GM21367 (cell line): ENCODE results near the gene FTH1.
"Not testable (repeated sequence)": the region's sequence is repeated elsewhere in the genome, so short reads cannot be mapped to it uniquely, and the experiment has no call there.

ENCODE experiments used
- ATAC-seq: cut with Tn5 transposase; IDR thresholded peaks from one replicate; pipeline ENCODE4 v1.9.1; 2021; ENCODE audit not compliant: unreplicated experiment

FTH1 gene

GRCh38 chr11:61978703-61979661 lies 11.5 kb upstream of the FTH1 start:
- no peak for ATAC-seq

GRCh38 chr11:61976813-61977475 lies 9.5 kb upstream of the FTH1 start:
- ATAC-seq, result no peak

GRCh38 chr11:61976420-61976800 lies 9.0 kb upstream of the FTH1 start:
- no peak for ATAC-seq

DNA sequence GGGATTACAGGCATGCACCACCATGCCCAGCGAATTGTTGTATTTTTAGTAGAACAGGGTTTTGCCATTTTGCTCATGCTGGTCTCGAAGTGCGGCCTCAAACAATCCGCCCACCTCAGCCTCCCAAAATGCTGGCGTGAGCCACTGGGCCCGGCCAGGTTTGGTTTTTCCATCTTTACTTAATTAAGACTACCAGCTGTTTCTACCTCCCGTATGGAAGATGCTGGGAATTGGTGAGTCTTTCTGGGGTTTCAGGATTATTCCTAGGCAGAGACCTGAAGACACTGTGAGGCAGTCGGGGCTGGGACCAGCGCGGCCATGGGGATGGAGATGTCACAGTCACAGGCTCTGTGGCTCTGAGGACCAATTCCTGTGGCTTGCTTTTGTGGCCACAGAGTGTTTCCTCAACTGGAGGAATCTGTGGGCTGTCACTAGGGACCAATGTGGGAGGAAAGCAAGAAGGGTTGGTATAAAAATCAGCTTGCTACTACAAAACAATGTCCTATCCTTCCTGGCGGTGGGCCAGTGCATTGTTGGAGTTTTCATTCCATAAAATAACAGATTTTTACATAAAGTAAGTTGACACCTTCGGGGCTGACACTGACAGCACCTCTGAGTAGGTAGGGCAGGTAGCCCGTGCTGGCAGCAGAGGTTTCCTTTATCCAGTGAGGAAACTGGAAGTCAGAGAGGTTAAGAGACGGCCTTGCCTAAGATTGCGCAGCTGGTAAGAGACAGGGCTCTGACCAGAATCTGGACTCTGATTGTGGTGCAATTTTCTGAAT lies 8.4 kb upstream of the FTH1 start:
- ATAC-seq, result no peak

GRCh38 chr11:61974766-61975631 lies 7.6 kb upstream of the FTH1 start:
- ATAC-seq, result no peak

- ATAC-seq, result no peak
These were observed 6.2 kb upstream of the FTH1 start for GRCh38 chr11:61973476-61974162.

DNA sequence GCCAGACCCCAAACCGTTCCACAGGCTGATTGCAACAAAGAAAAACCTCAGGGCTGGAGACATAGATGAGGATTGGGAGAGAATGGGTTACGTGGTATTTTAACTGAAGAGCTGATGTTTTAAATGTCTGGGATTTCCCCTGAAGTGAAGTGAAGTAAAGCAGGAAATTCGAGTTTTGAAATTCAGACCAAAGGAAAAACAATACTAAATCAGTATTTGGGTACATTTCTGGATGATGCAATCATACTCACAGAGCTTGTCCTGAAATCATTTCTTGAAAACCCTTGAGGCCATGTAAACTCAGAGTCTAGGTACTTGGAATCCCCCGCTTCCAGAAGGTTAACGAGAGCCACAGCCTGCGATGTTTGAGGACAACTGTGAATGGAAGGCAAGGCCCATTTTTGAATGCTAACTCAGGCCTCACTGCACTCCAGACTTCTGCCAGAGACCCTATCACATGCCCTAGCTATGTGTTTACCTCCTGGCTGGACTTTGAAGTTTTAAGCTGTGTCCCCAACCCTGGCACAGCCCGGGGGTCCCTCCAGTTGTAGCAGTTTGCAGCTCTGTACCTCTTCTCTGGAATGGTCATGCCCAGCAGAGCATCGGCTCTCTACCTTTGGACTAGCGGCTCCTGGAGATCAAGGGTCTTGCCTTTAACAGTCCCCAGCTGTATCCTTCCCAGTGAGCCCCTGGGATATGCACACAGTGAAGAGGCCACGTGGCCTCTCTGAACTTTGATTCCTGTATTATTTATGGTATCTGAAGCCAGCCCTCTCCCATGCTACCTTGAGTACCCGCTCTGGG lies 5.4 kb upstream of the FTH1 start:
- ATAC-seq, result no peak

GRCh38 chr11:61972112-61972671 lies 4.8 kb upstream of the FTH1 start:
- ATAC-seq, result no peak

- no peak for ATAC-seq
These were observed 4.0 kb upstream of the FTH1 start for GRCh38 chr11:61971248-61972111.

DNA sequence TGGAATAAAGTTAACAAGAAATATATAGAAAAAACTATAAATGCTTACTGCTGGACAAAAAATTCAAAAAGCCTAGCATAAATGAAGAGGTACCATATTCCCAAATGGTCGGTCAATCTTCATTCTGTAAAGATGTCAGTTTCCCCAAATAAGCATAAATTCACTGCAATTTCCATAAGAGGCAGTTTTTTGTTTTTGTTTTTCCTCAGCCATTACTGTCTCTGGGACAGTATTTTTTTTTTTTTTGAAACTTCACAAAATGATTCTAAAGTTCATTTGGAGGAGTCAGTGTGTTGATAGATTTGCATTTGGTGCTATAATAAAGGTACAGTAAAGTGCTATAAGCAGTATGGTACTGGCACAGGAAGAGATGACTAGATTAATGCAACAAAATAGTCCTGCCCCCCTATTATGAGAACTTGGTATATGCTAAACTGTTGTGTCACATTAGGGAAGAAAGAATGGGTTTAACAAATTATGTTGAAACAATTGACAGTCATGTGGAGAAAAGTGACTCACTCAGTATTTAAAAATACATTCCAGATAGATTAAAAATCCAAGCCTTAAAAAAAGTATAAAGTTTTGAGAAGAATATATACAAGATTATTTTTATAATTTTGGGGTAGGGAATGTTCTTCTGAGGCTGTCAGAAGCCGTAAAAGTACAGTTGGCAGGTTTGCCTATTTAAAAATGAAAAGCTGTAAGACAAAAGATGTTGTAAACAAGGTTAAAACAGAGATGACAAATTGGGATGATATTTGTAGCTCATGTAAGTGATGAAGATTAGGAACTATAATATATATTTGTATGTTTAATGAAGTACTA lies 2.6 kb upstream of the FTH1 start:
- ATAC-seq, result no peak

GRCh38 chr11:61969391-61969758 lies 1.9 kb upstream of the FTH1 start:
- no peak for ATAC-seq

DNA sequence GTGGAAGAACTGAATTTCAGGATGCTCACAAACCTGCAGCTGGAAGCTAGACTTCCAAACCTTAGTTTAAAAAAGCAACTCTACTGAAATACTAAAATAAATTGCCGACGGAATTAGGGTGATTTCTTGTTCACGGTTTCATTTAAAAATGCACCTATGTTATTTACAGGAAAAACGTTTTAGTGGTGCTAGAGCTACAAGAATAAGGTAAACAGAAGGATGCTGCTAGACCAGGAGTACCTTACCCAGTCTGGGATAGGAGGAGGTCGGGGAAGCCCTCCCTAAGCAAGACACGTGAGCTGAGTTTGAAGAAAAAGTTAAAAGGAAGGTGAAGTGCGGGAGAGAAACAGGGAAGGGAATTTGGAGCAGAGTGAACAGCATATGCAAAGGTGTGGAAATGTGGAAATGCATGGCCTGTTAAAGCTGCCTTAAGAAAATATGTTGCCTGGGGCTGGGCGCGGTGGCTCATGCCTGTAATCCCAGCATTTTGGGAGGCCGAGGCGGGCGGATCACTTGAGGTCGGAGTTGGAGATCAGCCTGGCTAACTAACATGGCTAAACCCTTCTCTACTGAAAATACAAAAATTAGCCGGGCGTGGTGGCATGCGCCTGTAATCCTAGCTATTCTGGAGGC lies 1.4 kb upstream of the FTH1 start:
- no peak for ATAC-seq

- ATAC-seq, result no peak
These were observed 707 bp upstream of the FTH1 start for GRCh38 chr11:61967924-61968757.

DNA sequence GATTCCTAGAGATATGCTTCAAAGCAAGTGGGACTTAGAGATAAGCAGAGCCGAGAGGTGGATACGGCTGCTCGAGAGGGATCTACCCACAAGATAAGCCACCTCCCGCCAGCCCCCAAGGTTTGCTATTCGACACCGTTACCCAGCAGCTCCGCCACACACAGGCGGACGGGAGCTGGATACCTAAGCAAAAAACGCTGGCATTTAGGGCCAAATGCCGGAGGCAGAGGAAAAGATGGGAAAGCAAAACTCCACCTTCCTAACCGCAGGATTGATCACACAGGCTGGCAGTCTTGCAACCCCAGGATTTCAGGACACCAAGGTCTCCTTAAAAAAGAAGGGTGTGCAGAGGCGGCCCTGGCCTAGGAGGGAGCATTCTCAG lies 709 bp downstream of the FTH1 start:
- ATAC-seq, result no peak

DNA sequence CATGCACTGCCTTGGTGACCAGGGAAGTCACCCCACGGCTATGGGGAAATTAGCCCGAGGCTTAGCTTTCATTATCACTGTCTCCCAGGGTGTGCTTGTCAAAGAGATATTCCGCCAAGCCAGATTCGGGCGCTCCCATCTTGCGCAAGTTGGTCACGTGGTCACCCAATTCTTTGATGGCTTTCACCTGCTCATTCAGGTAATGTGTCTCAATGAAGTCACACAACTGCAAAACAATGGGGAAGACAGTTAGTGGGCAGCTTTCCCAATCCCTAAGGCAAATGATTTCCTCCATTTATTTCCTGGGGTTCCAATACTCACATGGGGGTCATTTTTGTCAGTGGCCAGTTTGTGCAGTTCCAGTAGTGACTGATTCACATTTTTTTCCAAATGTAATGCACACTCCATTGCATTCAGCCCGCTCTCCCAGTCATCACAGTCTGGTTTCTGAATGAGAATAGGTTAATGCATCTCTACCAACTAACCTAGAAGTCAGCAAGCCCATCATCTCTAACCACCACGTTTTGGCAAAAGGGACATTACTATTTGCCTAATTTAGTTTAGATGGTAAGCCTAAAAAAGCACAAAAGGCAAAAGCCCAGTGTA lies 2.7 kb downstream of the FTH1 start:
- not testable (repeated sequence) for ATAC-seq
